Fibroblast of lung (primary cell): ENCODE data around the gene ITPR2. TPM values are rescaled to one million over a fixed set of nuclear protein-coding genes. Genes with fewer than 3 reads are reported as not detected.

Source experiments
- DNase-seq, 2 donors: peaks; one replicate each; pipeline versions ENCODE4 v3.0.0 to v3.0.0-alpha.2; 2010; ENCODE audit warnings: low read depth in 2 of 2
- H2AFZ ChIP-seq: 2 replicates; pipeline ENCODE4 v1.5.1; 2012; ENCODE audit warnings: low read length, control low read depth, inconsistent platforms
- H3K27ac ChIP-seq: 2 replicates; pipeline ENCODE4 v1.5.1; 2011; ENCODE audit warnings: low read length, control low read depth; ENCODE audit not compliant: insufficient read depth
- H3K27me3 ChIP-seq: 2 replicates; pipeline ENCODE4 v1.5.1; 2011; ENCODE audit warnings: mild to moderate bottlenecking, low read length; ENCODE audit not compliant: control insufficient read depth, insufficient read depth
- H3K36me3 ChIP-seq: 2 replicates; pipeline ENCODE4 v1.5.1; 2011; ENCODE audit warnings: low read length; ENCODE audit not compliant: control insufficient read depth, insufficient read depth
- H3K4me1 ChIP-seq: 2 replicates; pipeline ENCODE4 v1.5.1; 2011; ENCODE audit warnings: low read length; ENCODE audit not compliant: control insufficient read depth, insufficient read depth; ENCODE audit errors: extremely low read depth
- H3K4me2 ChIP-seq: 2 replicates; pipeline ENCODE4 v1.5.1; 2011; ENCODE audit warnings: low read length, control low read depth; ENCODE audit not compliant: insufficient read depth; ENCODE audit errors: extremely low read depth
- H3K4me3 ChIP-seq, 4 experiments: fragments of 200-600 bp in 1 of 4; sonication (generic) in 1 of 4; replicated peaks in 1 of 4; 2 replicates each; pipeline ENCODE4 v1.5.1; 2011 to 2016; ENCODE audit warnings: low read length in 4 of 4, low read depth in 3 of 4, mild to moderate bottlenecking in 3 of 4, control low read depth in 2 of 4, inconsistent platforms in 1 of 4, mixed read lengths in 1 of 4; ENCODE audit not compliant: insufficient read depth in 1 of 4; ENCODE audit errors: control extremely low read depth in 1 of 4
- H3K79me2 ChIP-seq: 2 replicates; pipeline ENCODE4 v1.5.1; 2012; ENCODE audit warnings: mild to moderate bottlenecking, low read length, inconsistent platforms; ENCODE audit not compliant: control insufficient read depth, insufficient read depth
- H3K9ac ChIP-seq: 2 replicates; pipeline ENCODE4 v1.5.1; 2011; ENCODE audit warnings: mild to moderate bottlenecking, low read length, control low read depth; ENCODE audit not compliant: insufficient read depth
- H3K9me3 ChIP-seq: 2 replicates; pipeline ENCODE4 v1.5.1; 2012; ENCODE audit warnings: low read depth, low read length; ENCODE audit not compliant: control insufficient read depth, insufficient read depth
- H4K20me1 ChIP-seq: 2 replicates; pipeline ENCODE4 v1.5.1; 2011; ENCODE audit warnings: low read length; ENCODE audit not compliant: control insufficient read depth, insufficient read depth; ENCODE audit errors: extremely low read depth
- CTCF ChIP-seq, 2 donors: IDR thresholded peaks in 1 of 2; conservative IDR thresholded peaks in 1 of 2; 1 replicate in 1 of 2; 2 replicates in 1 of 2; pipeline ENCODE4 v1.5.1; 2011 to 2012; ENCODE audit warnings: low read length in 2 of 2, control low read depth in 1 of 2, inconsistent platforms in 1 of 2, low read depth in 1 of 2, mild to moderate bottlenecking in 1 of 2
- EZH2 ChIP-seq: IDR thresholded peaks from 2 replicates; pipeline ENCODE4 v1.5.1; 2012; ENCODE audit warnings: low read length, control low read depth, mild to moderate bottlenecking; ENCODE audit errors: missing control alignments
- polyA plus RNA-seq, 2 donors: library from polyadenylated mRNA; depleted of rRNA in 1 of 2; stranded (reverse) in 1 of 2; unstranded in 1 of 2; fragments of >200 nt; gene quantifications; 2 replicates each; pipeline ENCODE4 v1.2.1, GENCODE V29; 2011 to 2012; ENCODE audit warnings: missing spikeins in 1 of 2
- total RNA-seq: library from RNA; depleted of rRNA; stranded (reverse); fragments of >200 nt; gene quantifications from 2 replicates; pipeline ENCODE4 v1.2.1, GENCODE V29; 2014

The ITPR2 gene
- total and polyA plus RNA-seq, 2 donors (not counting 1 experiment from before 2014, with no cell fraction given), result 5.1 to 24.6 TPM

GRCh38 chr12:26737487-26738030 lies 95.4 kb downstream of the ITPR2 start:
- no peaks in the 10 kb centered on the region for H3K27me3 ChIP-seq

GRCh38 chr12:26736563-26737486 lies 96.2 kb downstream of the ITPR2 start:
- no peaks in the 10 kb centered on the region for H3K27me3 ChIP-seq
- peak; percentile 50 to 65 for DNase-seq
- H4K20me1 ChIP-seq, result no peaks in the 10 kb centered on the region
- no peaks in the 10 kb centered on the region for H3K4me1 ChIP-seq
- H3K36me3 ChIP-seq, result no peaks in the 10 kb centered on the region
- H3K27ac ChIP-seq, result no peak overlapping the region
- H2AFZ ChIP-seq, result no peak overlapping the region
- H3K4me3 ChIP-seq, result no peak overlapping the region
- no peaks in the 10 kb centered on the region for H3K9me3 ChIP-seq
- H3K4me2 ChIP-seq, result no peak overlapping the region
- TF ChIP-seq CTCF (conservative IDR thresholded peaks at IDR 0.05 in 1 of 2, IDR thresholded peaks at IDR 0.05 in 1 of 2; ENCODE audit: low read depth in 1 of 2, low read length in 2 of 2) (no peak), EZH2 (no peak)
- H3K9ac ChIP-seq, result no peak overlapping the region
- H3K79me2 ChIP-seq, result no peaks in the 10 kb centered on the region

More at GRCh38 chr12:26737487-26738030, 95.4 kb downstream of the ITPR2 start:
- Histone ChIP-seq H4K20me1 (no peaks in the 10 kb centered on the region), H3K4me2 (no peak overlapping the region), H3K36me3 (no peaks in the 10 kb centered on the region), H3K9me3 (no peaks in the 10 kb centered on the region), H2AFZ (no peak overlapping the region), H3K79me2 (no peaks in the 10 kb centered on the region), H3K4me1 (no peaks in the 10 kb centered on the region), H3K27ac (no peak overlapping the region), H3K4me3 (no peak overlapping the region), H3K9ac (no peak overlapping the region)
- DNase-seq, result no peak
- TF ChIP-seq CTCF (conservative IDR thresholded peaks at IDR 0.05 in 1 of 2, IDR thresholded peaks at IDR 0.05 in 1 of 2; ENCODE audit: low read depth in 1 of 2, low read length in 2 of 2), result no peak
- TF ChIP-seq EZH2, result no peak

- TF ChIP-seq CTCF (conservative IDR thresholded peaks at IDR 0.05 in 1 of 2, IDR thresholded peaks at IDR 0.05 in 1 of 2; ENCODE audit: low read depth in 1 of 2, low read length in 2 of 2), result no peak
- no peak for TF ChIP-seq EZH2
- no peak for DNase-seq
Observed at GRCh38 chr12:26735249-26735639, 97.8 kb downstream of the ITPR2 start.

More at GRCh38 chr12:26735249-26735639, 97.8 kb downstream of the ITPR2 start:
- no peak overlapping the region for H2AFZ ChIP-seq
- no peak overlapping the region for H3K4me3 ChIP-seq
- no peak overlapping the region for H3K9ac ChIP-seq
- no peaks in the 10 kb centered on the region for H4K20me1 ChIP-seq
- H3K27me3 ChIP-seq, result no peaks in the 10 kb centered on the region
- H3K4me2 ChIP-seq, result no peak overlapping the region
- H3K79me2 ChIP-seq, result no peaks in the 10 kb centered on the region
- H3K4me1 ChIP-seq, result no peaks in the 10 kb centered on the region
- H3K27ac ChIP-seq, result no peak overlapping the region
- H3K9me3 ChIP-seq, result no peaks in the 10 kb centered on the region
- H3K36me3 ChIP-seq, result no peaks in the 10 kb centered on the region
